PC-3 (cell line): ENCODE data around the gene HOXB6. TPM values are rescaled to one million over a fixed set of nuclear protein-coding genes. Genes with fewer than 3 reads are reported as not detected.

Experiments used
- ATAC-seq: fragments of 200-7000 bp; cut with Tn5 transposase; 2 replicates; pipeline ENCODE4 v1.9.1; 2020; ENCODE audit warnings: mild to moderate bottlenecking, moderate library complexity
- BruUV-seq: library from RNA; stranded (reverse); fragments of 400-500 nt; replicated peaks from 2 replicates; lab custom pipeline; 2021; lab: Mats Ljungman, UMichigan
- CTCF ChIA-PET: fragments of 300-600 bp; sonication (Branson Sonifier 250); formaldehyde crosslinking; loops from one replicate; lab custom pipeline; 2022; ENCODE audit warnings: antibody characterized with exemption; lab: Charles Lee
- POLR2A ChIA-PET: fragments of 300-600 bp; sonication (Branson Sonifier 250); formaldehyde crosslinking; loops from one replicate; lab custom pipeline; 2022; ENCODE audit warnings: antibody characterized with exemption; ENCODE audit not compliant: unreplicated experiment; lab: Charles Lee
- DNase-seq: peaks from one replicate; pipeline ENCODE4 v3.0.0-alpha.2; 2015
- H2AFZ ChIP-seq: fragments of 300-600 bp; sonication (generic); 2 replicates; pipeline ENCODE4 v1.6.0; 2016; ENCODE audit warnings: antibody characterized with exemption, low read length
- H3F3A ChIP-seq: fragments of 300-600 bp; sonication (generic); one replicate; pipeline ENCODE4 v1.6.0; 2017; ENCODE audit warnings: antibody characterized with exemption, low read length, control low read depth, mild to moderate bottlenecking; ENCODE audit not compliant: unreplicated experiment
- H3K27ac ChIP-seq: fragments of 300-600 bp; sonication (generic); 2 replicates; pipeline ENCODE4 v1.5.1; 2016; ENCODE audit warnings: mild to moderate bottlenecking, low read length
- H3K27me3 ChIP-seq: fragments of 300-600 bp; sonication (generic); 2 replicates; pipeline ENCODE4 v1.6.1; 2016; ENCODE audit warnings: low read length, mixed read lengths
- H3K36me3 ChIP-seq: fragments of 300-600 bp; sonication (generic); 2 replicates; pipeline ENCODE4 v1.6.1; 2016; ENCODE audit warnings: low read depth, mixed run types, low read length, mixed read lengths
- H3K4me1 ChIP-seq: fragments of 300-600 bp; sonication (generic); 2 replicates; pipeline ENCODE4 v1.5.1; 2016; ENCODE audit warnings: low read length; ENCODE audit not compliant: insufficient read depth
- H3K4me2 ChIP-seq: fragments of 300-600 bp; sonication (generic); 2 replicates; pipeline ENCODE4 v1.6.0; 2016; ENCODE audit warnings: low read length
- H3K4me3 ChIP-seq: fragments of 300-600 bp; sonication (generic); 2 replicates; pipeline ENCODE4 v1.5.1; 2016; ENCODE audit warnings: mild to moderate bottlenecking, low read length, mixed read lengths
- H3K79me2 ChIP-seq: fragments of 300-600 bp; sonication (generic); 2 replicates; pipeline ENCODE4 v1.6.1; 2017; ENCODE audit warnings: low read length, mixed read lengths
- H3K9ac ChIP-seq: fragments of 300-600 bp; sonication (generic); 2 replicates; pipeline ENCODE4 v1.6.0; 2016; ENCODE audit warnings: mild to moderate bottlenecking, low read length
- H3K9me2 ChIP-seq: fragments of 300-600 bp; sonication (generic); replicated peaks from 2 replicates; pipeline ENCODE4 v1.6.1; 2016; ENCODE audit warnings: mixed run types, low read length, mixed read lengths
- H3K9me3 ChIP-seq: fragments of 300-600 bp; sonication (generic); 2 replicates; pipeline ENCODE4 v1.6.1; 2016; ENCODE audit warnings: low read length, mixed read lengths
- H4K20me1 ChIP-seq: fragments of 300-600 bp; sonication (generic); 2 replicates; pipeline ENCODE4 v1.6.1; 2016; ENCODE audit warnings: low read length, mixed read lengths
- CTCF ChIP-seq: fragments of 300-600 bp; sonication (generic); conservative IDR thresholded peaks from 2 replicates; pipeline ENCODE4 v1.5.1; 2017; ENCODE audit warnings: antibody characterized with exemption, low read depth, mild to moderate bottlenecking, low read length
- EZH2 ChIP-seq: fragments of 300-600 bp; sonication (generic); IDR thresholded peaks from one replicate; pipeline ENCODE4 v1.6.1; 2017; ENCODE audit warnings: antibody characterized with exemption, mild to moderate bottlenecking, low read length; ENCODE audit not compliant: unreplicated experiment
- EZH2phosphoT487 ChIP-seq: fragments of 300-600 bp; sonication (generic); IDR thresholded peaks from 2 replicates; pipeline ENCODE4 v1.6.1; 2018; ENCODE audit warnings: mild to moderate bottlenecking, antibody characterized with exemption, low read length, borderline replicate concordance
- intact Hi-C: fragments of 100-400 bp; cut with micrococcal nuclease; formaldehyde crosslinking; loops from 2 replicates; pipeline ENCODE4 v1.9.0; 2023
- total RNA-seq: library from RNA; depleted of rRNA; stranded (reverse); fragments of >200 nt; gene quantifications from 2 replicates; pipeline ENCODE4 v1.2.3, GENCODE V29; 2014

Gene HOXB6
- total RNA-seq, 1 experiment from 2014 or later, result 9.5 TPM

- H3K27me3 ChIP-seq, result peaks cover 67% of the 10 kb centered on the region
- H3K4me2 ChIP-seq, result peak overlapping the region; percentile 99
- H3K9me2 ChIP-seq, result no peaks in the 10 kb centered on the region
- no peak overlapping the region for H3K9ac ChIP-seq
- ATAC-seq (no peak), DNase-seq (peak; percentile 16)
- TF ChIP-seq EZH2 (no peak), CTCF (no peak), EZH2phosphoT487 (no peak)
- intact Hi-C loops, result loop anchor here (5.0 kb wide), 1 partner anchor 590 kb away; no protein-coding TSS in a partner anchor
- no peaks in the 10 kb centered on the region for H3K36me3 ChIP-seq
- no peaks in the 10 kb centered on the region for H3F3A ChIP-seq
- H4K20me1 ChIP-seq, result no peaks in the 10 kb centered on the region
- POLR2A ChIA-PET, result no interaction called here
- no peak overlapping the region for H3K27ac ChIP-seq
- BruUV-seq, result no TSS peak
- CTCF ChIA-PET, result no interaction called here
- H3K4me3 ChIP-seq, result peak overlapping the region; percentile 80
- no peaks in the 10 kb centered on the region for H3K9me3 ChIP-seq
- H2AFZ ChIP-seq, result no peak overlapping the region
- H3K79me2 ChIP-seq, result no peaks in the 10 kb centered on the region
- peaks cover 32% of the 10 kb centered on the region for H3K4me1 ChIP-seq
These were observed 12.1 kb upstream of the HOXB6 start for GRCh38 chr17:48616717-48617470.

GRCh38 chr17:48615963-48616716 is 11.4 kb upstream of the HOXB6 start:
- H3K9ac ChIP-seq, result no peak overlapping the region
- peak overlapping the region; percentile 26; the same call in 1 of the 2 replicates for H3K4me3 ChIP-seq
- H3K27me3 ChIP-seq, result peaks cover 70% of the 10 kb centered on the region
- no peaks in the 10 kb centered on the region for H3F3A ChIP-seq
- CTCF ChIA-PET, result no interaction called here
- peak; percentile 15 for DNase-seq
- no peaks in the 10 kb centered on the region for H3K79me2 ChIP-seq
- BruUV-seq, result no TSS peak
- peak overlapping the region; percentile 75 for H3K4me2 ChIP-seq
- H3K9me2 ChIP-seq, result no peaks in the 10 kb centered on the region
- H4K20me1 ChIP-seq, result no peaks in the 10 kb centered on the region
- H3K36me3 ChIP-seq, result no peaks in the 10 kb centered on the region
- no peak overlapping the region for H2AFZ ChIP-seq
- no peak for ATAC-seq
- H3K27ac ChIP-seq, result no peak overlapping the region
- POLR2A ChIA-PET, result no interaction called here
- peaks cover 35% of the 10 kb centered on the region for H3K4me1 ChIP-seq
- intact Hi-C loops, result loop anchor here (5.0 kb wide), 1 partner anchor 589 kb away; no protein-coding TSS in a partner anchor
- TF ChIP-seq CTCF, result no peak
- TF ChIP-seq EZH2, result peak; percentile 39
- TF ChIP-seq EZH2phosphoT487, result peak; percentile 22; the same call in 1 of the 2 replicates
- H3K9me3 ChIP-seq, result no peaks in the 10 kb centered on the region
